Smooth muscle cell (in vitro differentiated cells): ENCODE data around the gene PPP1R12A. TPM values are rescaled to one million over a fixed set of nuclear protein-coding genes. Genes with fewer than 3 reads are reported as not detected.
"Not testable (repeated sequence)": the region's sequence is repeated elsewhere in the genome, so short reads cannot be mapped to it uniquely, and the experiment has no call there.

Source experiments
- DNase-seq: peaks from one replicate; lab custom pipeline; 2025; ENCODE audit not compliant: unreplicated experiment; lab: John Stamatoyannopoulos, UW
- H2AFZ ChIP-seq: fragments of 200-600 bp; sonication (generic); 2 replicates; pipeline ENCODE4 v1.6.0; 2016; ENCODE audit warnings: antibody characterized with exemption, low read depth, mild to moderate bottlenecking
- H3F3A ChIP-seq: fragments of 200-600 bp; sonication (generic); 2 replicates; pipeline ENCODE4 v1.6.0; 2017; ENCODE audit warnings: antibody characterized with exemption, low read depth
- H3K27ac ChIP-seq: fragments of 200-600 bp; sonication (generic); 2 replicates; pipeline ENCODE4 v1.5.1; 2016; ENCODE audit warnings: low read depth, mild to moderate bottlenecking
- H3K27me3 ChIP-seq: fragments of 200-600 bp; sonication (generic); 2 replicates; pipeline ENCODE4 v1.6.1; 2016; ENCODE audit warnings: low read depth, mild to moderate bottlenecking
- H3K36me3 ChIP-seq: fragments of 200-600 bp; sonication (generic); 2 replicates; pipeline ENCODE4 v1.5.1; 2016; ENCODE audit warnings: low read depth
- H3K4me1 ChIP-seq: fragments of 200-600 bp; sonication (generic); 2 replicates; pipeline ENCODE4 v1.5.1; 2016; ENCODE audit warnings: low read depth
- H3K4me2 ChIP-seq: fragments of 200-600 bp; sonication (generic); 2 replicates; pipeline ENCODE4 v1.6.0; 2016; ENCODE audit warnings: mild to moderate bottlenecking
- H3K4me3 ChIP-seq: fragments of 200-600 bp; sonication (generic); 2 replicates; pipeline ENCODE4 v1.5.1; 2016; ENCODE audit warnings: mild to moderate bottlenecking
- H3K79me2 ChIP-seq: fragments of 200-600 bp; sonication (generic); 2 replicates; pipeline ENCODE4 v1.6.0; 2016; ENCODE audit warnings: low read depth, mild to moderate bottlenecking
- H3K9ac ChIP-seq: fragments of 200-600 bp; sonication (generic); 2 replicates; pipeline ENCODE4 v1.6.0; 2016; ENCODE audit warnings: low read depth
- H3K9me3 ChIP-seq: fragments of 200-600 bp; sonication (generic); replicated peaks from 2 replicates; pipeline ENCODE4 v1.5.1; 2016; ENCODE audit warnings: low read depth
- H4K20me1 ChIP-seq: fragments of 200-600 bp; sonication (generic); 2 replicates; pipeline ENCODE4 v1.6.0; 2016; ENCODE audit warnings: low read depth
- CTCF ChIP-seq: fragments of 200-600 bp; sonication (generic); IDR thresholded peaks from 2 replicates; pipeline ENCODE4 v1.5.1; 2017; ENCODE audit warnings: borderline replicate concordance, mild to moderate bottlenecking, antibody characterized with exemption; ENCODE audit not compliant: insufficient read depth, poor library complexity, severe bottlenecking
- WGBS: methylation state at CpG from one replicate; pipeline ENCODE4 v1.1.7; 2016; ENCODE audit warnings: low lambda C conversion rate; 5-methylcytosine and 5-hydroxymethylcytosine counted together
- polyA plus RNA-seq: library from polyadenylated mRNA; unstranded; fragments of >200 nt; fragmentation: Nextera tagmentation; extraction: Ambion mirVana; gene quantifications from 2 replicates; pipeline ENCODE4 v1.2.1, GENCODE V29; 2016
- total RNA-seq: library from RNA; depleted of rRNA; stranded (reverse); fragments of >200 nt; gene quantifications from 2 replicates; pipeline ENCODE4 v1.2.3, GENCODE V29; 2014

PPP1R12A gene
- total and polyA plus RNA-seq, 2 experiments from 2014 or later, result 98.7 to 102 TPM

GRCh38 chr12:79826267-79827128 lies 108.4 kb downstream of the PPP1R12A start:
- Histone ChIP-seq H3K4me2 (no peak overlapping the region), H3K4me1 (peaks cover 4% of the 10 kb centered on the region), H3K79me2 (peaks cover 49% of the 10 kb centered on the region), H4K20me1 (peaks cover 69% of the 10 kb centered on the region), H3K27me3 (no peaks in the 10 kb centered on the region), H3K9me3 (no peaks in the 10 kb centered on the region), H3K36me3 (peaks cover 7% of the 10 kb centered on the region), H2AFZ (no peak overlapping the region), H3K27ac (no peak overlapping the region), H3K4me3 (no peak overlapping the region), H3F3A (no peaks in the 10 kb centered on the region), H3K9ac (no peak overlapping the region)
- WGBS, result 91% methylated on average over 6 of the region's 6 CpGs
- no peak for TF ChIP-seq CTCF
- DNase-seq, result no peak

- Histone ChIP-seq H3K36me3 (peaks cover 12% of the 10 kb centered on the region), H3K27me3 (no peaks in the 10 kb centered on the region), H3K4me3 (no peak overlapping the region), H3F3A (no peaks in the 10 kb centered on the region), H3K27ac (no peak overlapping the region), H3K4me1 (peaks cover 4% of the 10 kb centered on the region), H3K9me3 (no peaks in the 10 kb centered on the region), H2AFZ (no peak overlapping the region), H3K79me2 (peaks cover 43% of the 10 kb centered on the region), H3K4me2 (no peak overlapping the region), H3K9ac (no peak overlapping the region), H4K20me1 (peaks cover 38% of the 10 kb centered on the region)
- DNase-seq, result no peak
- no peak for TF ChIP-seq CTCF
Measured at GRCh38 chr12:79822475-79822874, 112.4 kb downstream of the PPP1R12A start.

- Histone ChIP-seq H3K27ac (no peak overlapping the region), H3K79me2 (peaks cover 20% of the 10 kb centered on the region), H3K9me3 (no peaks in the 10 kb centered on the region), H4K20me1 (peaks cover 10% of the 10 kb centered on the region), H3K9ac (no peak overlapping the region), H3K4me1 (no peaks in the 10 kb centered on the region), H2AFZ (no peak overlapping the region), H3F3A (no peaks in the 10 kb centered on the region), H3K27me3 (no peaks in the 10 kb centered on the region), H3K4me2 (no peak overlapping the region), H3K36me3 (peaks cover 16% of the 10 kb centered on the region), H3K4me3 (no peak overlapping the region)
- WGBS, result 83% methylated on average over 3 of the region's 3 CpGs
- TF ChIP-seq CTCF, result no peak
- no peak for DNase-seq
Measured at GRCh38 chr12:79818856-79819255, 116.0 kb downstream of the PPP1R12A start.

DNA sequence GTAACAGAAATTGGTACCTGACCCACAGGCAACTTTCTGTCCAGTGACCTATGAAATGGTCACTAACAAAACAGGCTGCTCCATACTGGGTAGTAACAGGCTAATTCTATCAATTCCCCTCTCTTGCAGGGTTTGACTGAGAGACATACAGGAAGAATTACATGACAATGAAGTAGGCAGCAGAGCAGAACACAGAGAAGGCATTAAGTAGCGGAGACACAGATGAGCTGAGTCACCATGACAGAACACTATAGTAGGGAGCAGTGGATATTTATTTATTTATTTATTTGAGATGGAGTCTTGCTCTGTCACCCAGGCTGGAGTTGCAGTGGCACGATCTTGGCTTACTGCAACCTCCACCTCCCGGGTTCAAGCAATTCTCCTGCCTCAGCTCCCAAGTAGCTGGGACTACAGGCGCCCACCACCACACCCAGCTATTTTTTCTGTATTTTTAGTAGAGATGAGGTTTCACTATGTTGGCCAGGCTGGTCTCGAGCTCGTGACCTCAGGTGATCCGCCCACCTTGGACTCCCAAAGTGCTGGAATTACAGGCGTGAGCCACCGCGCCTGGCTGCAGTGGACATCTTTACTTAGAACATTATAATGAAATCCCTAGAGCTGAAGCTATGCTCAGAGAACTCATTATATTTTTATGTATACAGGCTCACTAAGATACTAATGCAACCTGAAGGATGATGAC lies 150.4 kb downstream of the PPP1R12A start:
- H3K27ac ChIP-seq, result peak overlapping the region; percentile 40
- WGBS, result 84% methylated on average over 10 of the region's 10 CpGs
- peaks cover 23% of the 10 kb centered on the region for H3K36me3 ChIP-seq
- not testable (repeated sequence) for H3K4me2 ChIP-seq, H3K4me3 ChIP-seq, H3K27me3 ChIP-seq, H3K4me1 ChIP-seq, DNase-seq, H3K9me3 ChIP-seq, H3F3A ChIP-seq, H3K9ac ChIP-seq, H2AFZ ChIP-seq, H4K20me1 ChIP-seq, H3K79me2 ChIP-seq
